LNCAP (cell line): Measurements from ENCODE around the gene TMC5.
A peak's percentile ranks its signal among the peaks of the same experiment; 100 is the strongest.

Experiments used
- CTCF ChIP-seq: fragments of 450-650 bp; IDR thresholded peaks from 2 replicates; pipeline ENCODE4 v1.5.1; 2017; ENCODE audit warnings: mild to moderate bottlenecking

Gene TMC5

GRCh38 chr16:19518388-19518787 is 100.7 kb downstream of the TMC5 start:
- TF ChIP-seq CTCF = no peak

- TF ChIP-seq CTCF = no peak
Observed at GRCh38 chr16:19520861-19521331, 103.2 kb downstream of the TMC5 start.

- peak; percentile 49 for TF ChIP-seq CTCF
Observed at GRCh38 chr16:19521471-19522396, 104.1 kb downstream of the TMC5 start, which contains the start of gene GDE1. Gene GDE1, minus strand, starts transcription at chr16:19522098. Its CDS starts 134 bp downstream, at chr16:19521964.

- TF ChIP-seq CTCF = no peak
Observed at GRCh38 chr16:19522397-19522732, 104.7 kb downstream of the TMC5 start.

GRCh38 chr16:19522760-19523159 is 105.1 kb downstream of the TMC5 start:
- no peak for TF ChIP-seq CTCF

- TF ChIP-seq CTCF = no peak
Observed at GRCh38 chr16:19523184-19523558, 105.5 kb downstream of the TMC5 start.

GRCh38 chr16:19523559-19524355 is 106.1 kb downstream of the TMC5 start, which contains the start of gene CCP110:
Gene CCP110, plus strand, starts transcription at chr16:19523942. Its CDS starts 3,940 bp downstream, at chr16:19527882.
- no peak for TF ChIP-seq CTCF
